OCI-LY1 (cell line): ENCODE measurements around the gene AKAP13.

ENCODE experiments used
- EZH2 ChIP-seq: fragments of 200-600 bp; sonication (generic), shearing (Covaris generic); IDR thresholded peaks from 2 replicates; pipeline ENCODE4 v1.8.0; 2017; ENCODE audit warnings: borderline replicate concordance, mixed run types, mild to moderate bottlenecking, antibody characterized with exemption, low read length, moderate library complexity, mixed read lengths
- TF ChIP-seq, protein P1 (sequence below): fragments of 200-600 bp; sonication (generic), shearing (Covaris generic); IDR thresholded peaks from 2 replicates; pipeline ENCODE4 v1.5.1; 2017; ENCODE audit warnings: mild to moderate bottlenecking, antibody characterized with exemption, low read length, moderate library complexity, mixed read lengths

DNA sequence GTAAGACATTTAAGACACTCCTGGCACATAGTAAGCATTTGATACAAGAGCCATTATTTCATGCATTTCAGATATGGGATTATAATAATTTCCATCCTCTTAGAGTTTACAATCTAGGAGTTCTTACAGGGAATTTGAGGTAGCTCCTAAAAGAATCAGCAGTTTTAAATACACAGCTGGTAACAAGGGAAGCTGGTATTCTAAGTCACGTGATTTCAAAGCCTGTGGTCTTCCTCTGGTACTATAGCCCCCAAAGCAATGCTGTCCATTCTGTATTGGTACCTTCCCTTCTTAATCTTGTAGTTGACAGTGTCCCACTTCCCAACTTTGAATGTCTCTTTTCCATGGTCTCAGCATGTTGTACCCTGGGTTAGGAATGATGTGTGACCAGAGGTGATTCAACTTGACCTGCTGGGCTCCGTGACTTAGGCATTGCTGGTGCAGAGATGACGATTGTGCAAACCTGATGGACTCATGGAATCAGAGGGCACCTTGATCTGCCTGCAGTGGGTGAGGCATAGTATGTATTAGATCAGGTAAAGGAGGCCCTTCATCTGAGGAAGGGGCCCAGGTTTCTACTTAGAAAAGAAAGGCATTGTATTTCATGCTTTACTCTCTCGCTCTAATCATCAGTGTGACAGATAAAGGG lies 122.9 kb downstream of the AKAP13 start:
- TF ChIP-seq, protein P1, sequence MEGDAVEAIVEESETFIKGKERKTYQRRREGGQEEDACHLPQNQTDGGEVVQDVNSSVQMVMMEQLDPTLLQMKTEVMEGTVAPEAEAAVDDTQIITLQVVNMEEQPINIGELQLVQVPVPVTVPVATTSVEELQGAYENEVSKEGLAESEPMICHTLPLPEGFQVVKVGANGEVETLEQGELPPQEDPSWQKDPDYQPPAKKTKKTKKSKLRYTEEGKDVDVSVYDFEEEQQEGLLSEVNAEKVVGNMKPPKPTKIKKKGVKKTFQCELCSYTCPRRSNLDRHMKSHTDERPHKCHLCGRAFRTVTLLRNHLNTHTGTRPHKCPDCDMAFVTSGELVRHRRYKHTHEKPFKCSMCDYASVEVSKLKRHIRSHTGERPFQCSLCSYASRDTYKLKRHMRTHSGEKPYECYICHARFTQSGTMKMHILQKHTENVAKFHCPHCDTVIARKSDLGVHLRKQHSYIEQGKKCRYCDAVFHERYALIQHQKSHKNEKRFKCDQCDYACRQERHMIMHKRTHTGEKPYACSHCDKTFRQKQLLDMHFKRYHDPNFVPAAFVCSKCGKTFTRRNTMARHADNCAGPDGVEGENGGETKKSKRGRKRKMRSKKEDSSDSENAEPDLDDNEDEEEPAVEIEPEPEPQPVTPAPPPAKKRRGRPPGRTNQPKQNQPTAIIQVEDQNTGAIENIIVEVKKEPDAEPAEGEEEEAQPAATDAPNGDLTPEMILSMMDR = no peak
- TF ChIP-seq EZH2 = no peak
